ENCODE results near the gene CERKL.

DNA sequence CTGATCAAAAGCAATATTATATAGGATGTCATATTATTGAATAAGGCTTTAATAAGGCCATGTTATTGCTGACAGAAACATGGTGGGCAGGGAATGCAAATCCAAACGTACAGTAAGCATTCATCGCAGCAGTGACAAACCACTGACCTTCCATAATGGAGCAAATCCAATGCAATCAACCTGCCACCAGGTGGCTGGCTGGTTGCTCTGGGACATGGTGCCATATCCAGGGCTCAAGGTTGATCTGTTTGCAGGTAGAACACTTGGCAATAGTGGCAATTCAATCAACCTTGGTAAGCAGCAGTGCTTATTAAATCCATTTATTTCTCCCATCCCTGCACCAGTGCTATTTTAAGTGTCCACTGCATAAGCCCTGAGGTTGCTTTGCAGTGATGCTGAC, 75.4 kb downstream of the CERKL start:
- TF ChIP-seq CTCF (IDR thresholded peaks at IDR 0.05) = no peak
- TF ChIP-seq POLR2A (IDR thresholded peaks at IDR 0.05) = no peak
